Globus pallidus (tissue), 1 donor: ENCODE results near the gene AMFR.

Source experiments
- DNase-seq: peaks from one replicate; pipeline ENCODE4 v3.0.0-alpha.2; 2015; ENCODE audit warnings: low spot score

The AMFR gene

GRCh38 chr16:56425439-56425832 is at the start of gene AMFR:
Gene AMFR, minus strand, starts transcription at chr16:56425545. Its CDS starts 218 bp downstream, at chr16:56425327.
- DNase-seq, result peak; percentile 84

- no peak for DNase-seq
Measured at GRCh38 chr16:56470666-56471065, 45.3 kb upstream of the AMFR start.

- no peak for DNase-seq
Measured at GRCh38 chr16:56470232-56470631, 44.9 kb upstream of the AMFR start.

GRCh38 chr16:56469748-56470147 is 44.4 kb upstream of the AMFR start:
- no peak for DNase-seq

GRCh38 chr16:56468800-56469199 is 43.5 kb upstream of the AMFR start:
- no peak for DNase-seq

GRCh38 chr16:56466344-56466743 is 41.0 kb upstream of the AMFR start:
- DNase-seq, result no peak

GRCh38 chr16:56463153-56463552 is 37.8 kb upstream of the AMFR start:
- no peak for DNase-seq

GRCh38 chr16:56462064-56462796 is 36.9 kb upstream of the AMFR start:
- DNase-seq, result no peak

- peak; percentile 64 for DNase-seq
Measured at GRCh38 chr16:56460101-56460500, 34.8 kb upstream of the AMFR start.

- no peak for DNase-seq
Measured at GRCh38 chr16:56457927-56458470, 32.7 kb upstream of the AMFR start.

GRCh38 chr16:56451753-56452689 is 26.7 kb upstream of the AMFR start:
- peak; percentile 9 for DNase-seq

- peak; percentile 99 for DNase-seq
Measured at GRCh38 chr16:56450986-56451752, 25.8 kb upstream of the AMFR start, which contains the start of the genes NUDT21 and OGFOD1. Gene NUDT21, minus strand, starts transcription at chr16:56451332. Its CDS starts 130 bp downstream, at chr16:56451202. Gene OGFOD1, plus strand, starts transcription at chr16:56451554. Its CDS starts 59 bp downstream, at chr16:56451613.

- no peak for DNase-seq
Measured at GRCh38 chr16:56450275-56450985, 25.1 kb upstream of the AMFR start.

- no peak for DNase-seq
Measured at GRCh38 chr16:56448005-56448404, 22.7 kb upstream of the AMFR start.

- DNase-seq, result no peak
Measured at GRCh38 chr16:56447286-56447685, 21.9 kb upstream of the AMFR start.

GRCh38 chr16:56438038-56438437 is 12.7 kb upstream of the AMFR start:
- DNase-seq, result no peak

- no peak for DNase-seq
Measured at GRCh38 chr16:56436258-56436657, 10.9 kb upstream of the AMFR start.

- DNase-seq, result no peak
Measured at GRCh38 chr16:56428091-56428490, 2.7 kb upstream of the AMFR start.

GRCh38 chr16:56426585-56426984 is 1.2 kb upstream of the AMFR start:
- DNase-seq, result no peak

GRCh38 chr16:56424791-56425438 is 430 bp downstream of the AMFR start:
- DNase-seq, result peak; percentile 20

- DNase-seq, result peak; percentile 20
Measured at GRCh38 chr16:56424404-56424764, 961 bp downstream of the AMFR start.
